KMS-11 (cell line): ENCODE results near the gene POLA1.

Experiments used
- H2AFZ ChIP-seq: fragments of 200-600 bp; sonication (generic); 2 replicates; pipeline ENCODE4 v1.6.1; 2016; ENCODE audit warnings: antibody characterized with exemption, mixed run types, low read depth
- H3K27ac ChIP-seq: fragments of 200-600 bp; sonication (generic); 2 replicates; pipeline ENCODE4 v1.6.1; 2016; ENCODE audit warnings: mild to moderate bottlenecking, mixed run types
- H3K27me3 ChIP-seq: fragments of 200-600 bp; sonication (generic); 2 replicates; pipeline ENCODE4 v1.6.1; 2017; ENCODE audit warnings: mild to moderate bottlenecking, low read depth, mixed run types, moderate library complexity; ENCODE audit not compliant: insufficient read depth
- H3K36me3 ChIP-seq: fragments of 200-600 bp; sonication (generic); 2 replicates; pipeline ENCODE4 v1.6.1; 2017; ENCODE audit warnings: mild to moderate bottlenecking, mixed run types; ENCODE audit not compliant: insufficient read depth
- H3K4me1 ChIP-seq: fragments of 200-600 bp; sonication (generic); 2 replicates; pipeline ENCODE4 v1.6.1; 2016; ENCODE audit warnings: mild to moderate bottlenecking, low read depth, mixed run types; ENCODE audit not compliant: poor library complexity, severe bottlenecking
- H3K4me2 ChIP-seq: fragments of 200-600 bp; sonication (generic); 2 replicates; pipeline ENCODE4 v1.7.0; 2016; ENCODE audit warnings: mild to moderate bottlenecking, mixed run types
- H3K4me3 ChIP-seq: fragments of 200-600 bp; sonication (generic); IDR thresholded peaks from 2 replicates; pipeline ENCODE4 v1.6.1; 2017; ENCODE audit warnings: low read depth, low read length, mixed read lengths; ENCODE audit not compliant: insufficient read depth
- H3K79me2 ChIP-seq: fragments of 200-600 bp; sonication (generic); 2 replicates; pipeline ENCODE4 v1.6.1; 2016; ENCODE audit warnings: low read depth, mixed run types; ENCODE audit not compliant: insufficient read depth
- H3K9ac ChIP-seq: fragments of 200-600 bp; sonication (generic); 2 replicates; pipeline ENCODE4 v1.6.1; 2016; ENCODE audit warnings: mild to moderate bottlenecking, mixed run types
- H4K20me1 ChIP-seq: fragments of 200-600 bp; sonication (generic); 2 replicates; pipeline ENCODE4 v1.6.1; 2016; ENCODE audit warnings: mild to moderate bottlenecking, mixed run types; ENCODE audit not compliant: insufficient read depth
- CTCF ChIP-seq: fragments of 200-600 bp; sonication (generic); conservative IDR thresholded peaks from 2 replicates; pipeline ENCODE4 v1.6.1; 2017; ENCODE audit warnings: low read depth, mild to moderate bottlenecking, antibody characterized with exemption, low read length, moderate library complexity, mixed read lengths

POLA1 gene

GRCh38 chrX:24684048-24684447, 9.7 kb upstream of the POLA1 start:
- Histone ChIP-seq H4K20me1 (no peaks in the 10 kb centered on the region), H3K27me3 (no peaks in the 10 kb centered on the region), H3K36me3 (no peaks in the 10 kb centered on the region), H2AFZ (no peak overlapping the region), H3K4me2 (no peak overlapping the region), H3K4me1 (no peaks in the 10 kb centered on the region), H3K9ac (no peak overlapping the region), H3K27ac (no peak overlapping the region), H3K4me3 (no peak overlapping the region), H3K79me2 (no peaks in the 10 kb centered on the region)
- no peak for TF ChIP-seq CTCF

- Histone ChIP-seq H3K4me1 (peaks cover 34% of the 10 kb centered on the region), H3K36me3 (no peaks in the 10 kb centered on the region), H3K27ac (no peak overlapping the region), H3K9ac (no peak overlapping the region), H3K27me3 (no peaks in the 10 kb centered on the region), H2AFZ (peak overlapping the region; percentile 63; the same call in 1 of the 2 replicates), H4K20me1 (no peaks in the 10 kb centered on the region), H3K79me2 (peaks cover 32% of the 10 kb centered on the region), H3K4me2 (no peak overlapping the region), H3K4me3 (no peak overlapping the region)
- TF ChIP-seq CTCF: no peak
These were observed 1.4 kb upstream of the POLA1 start for GRCh38 chrX:24692305-24692704.

- Histone ChIP-seq H2AFZ (no peak overlapping the region), H3K36me3 (no peaks in the 10 kb centered on the region), H3K79me2 (peaks cover 57% of the 10 kb centered on the region), H3K4me2 (peak overlapping the region; percentile 84), H4K20me1 (no peaks in the 10 kb centered on the region), H3K4me1 (peaks cover 57% of the 10 kb centered on the region), H3K4me3 (no peak overlapping the region), H3K27ac (no peak overlapping the region), H3K27me3 (no peaks in the 10 kb centered on the region), H3K9ac (peak overlapping the region; percentile 80; the same call in 1 of the 2 replicates)
- TF ChIP-seq CTCF: no peak
These were observed 1.1 kb downstream of the POLA1 start for GRCh38 chrX:24694825-24695224.

- Histone ChIP-seq H3K4me3 (no peak overlapping the region), H3K4me1 (peaks cover 71% of the 10 kb centered on the region), H4K20me1 (no peaks in the 10 kb centered on the region), H3K27me3 (no peaks in the 10 kb centered on the region), H3K27ac (no peak overlapping the region), H3K4me2 (peak overlapping the region; percentile 84; the same call in 1 of the 2 replicates), H2AFZ (no peak overlapping the region), H3K79me2 (peaks cover 67% of the 10 kb centered on the region), H3K9ac (no peak overlapping the region), H3K36me3 (no peaks in the 10 kb centered on the region)
- no peak for TF ChIP-seq CTCF
These were observed 2.6 kb downstream of the POLA1 start for GRCh38 chrX:24696294-24696693.
